GM19397 (cell line): ENCODE data around the gene ZNF490.

Experiments used
- ATAC-seq: cut with Tn5 transposase; IDR thresholded peaks from one replicate; pipeline ENCODE4 v1.9.1; 2021; ENCODE audit warnings: mild to moderate bottlenecking, moderate library complexity; ENCODE audit not compliant: unreplicated experiment

ZNF490 gene

DNA sequence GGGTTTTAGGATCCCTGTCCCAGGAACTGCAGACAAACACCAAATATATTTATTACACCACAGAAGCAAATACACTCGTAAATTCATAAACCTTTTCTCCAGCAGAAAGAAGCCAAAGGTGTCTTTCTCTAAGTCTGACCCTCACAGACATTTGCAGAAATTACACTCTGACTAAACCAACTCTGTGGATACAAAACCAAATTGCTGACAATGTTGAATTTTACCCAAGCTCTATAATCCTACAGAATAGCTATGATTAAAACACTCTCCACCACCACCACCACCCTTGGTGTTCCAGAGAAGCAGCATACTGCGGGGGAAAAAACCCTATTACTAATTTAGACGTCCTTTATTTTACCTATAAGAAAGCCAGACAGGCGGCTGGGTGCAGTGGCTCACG is 64.5 kb downstream of the ZNF490 start:
- ATAC-seq = no peak

DNA sequence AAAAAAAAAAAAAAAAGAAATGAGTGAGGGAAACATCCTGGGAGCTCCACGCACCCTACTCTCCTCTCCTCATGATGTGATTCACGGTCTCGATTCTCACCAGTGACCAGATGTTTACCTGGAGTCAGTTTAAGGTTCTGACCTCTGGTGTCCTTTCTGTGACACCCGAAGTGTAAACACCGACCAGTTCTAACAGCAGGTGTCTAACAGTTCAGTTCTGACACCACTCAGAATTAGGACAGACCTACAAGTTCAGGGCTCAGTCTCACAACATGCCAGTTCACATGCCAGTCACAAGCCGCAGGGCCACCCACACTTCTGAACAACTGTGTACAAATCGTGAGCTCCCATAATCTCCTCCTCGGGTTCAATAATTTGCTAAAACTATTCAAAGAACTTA is 65.3 kb downstream of the ZNF490 start:
- no peak for ATAC-seq

DNA sequence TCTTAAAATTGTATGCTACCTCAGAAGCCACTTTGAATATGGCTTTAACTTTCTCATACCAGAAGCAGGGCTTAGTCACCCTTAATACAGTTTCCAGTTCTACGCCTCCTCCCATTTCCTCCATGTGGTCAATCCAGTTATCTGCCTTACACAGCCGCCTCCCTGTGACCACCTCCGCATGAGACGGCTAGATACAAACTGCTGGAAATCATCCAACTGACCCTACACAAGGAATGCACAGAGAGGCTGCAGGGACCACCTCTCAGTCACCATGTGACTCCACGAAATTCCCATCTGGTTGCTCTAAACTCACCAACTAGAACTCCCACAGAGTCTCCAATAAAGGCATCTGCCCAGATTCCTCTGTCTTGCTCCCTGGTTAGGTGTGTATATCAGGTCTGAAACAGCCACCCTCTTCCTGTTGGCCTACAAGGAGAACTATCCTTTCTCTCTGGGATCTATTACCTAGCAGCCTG is 66.2 kb downstream of the ZNF490 start:
- no peak for ATAC-seq

DNA sequence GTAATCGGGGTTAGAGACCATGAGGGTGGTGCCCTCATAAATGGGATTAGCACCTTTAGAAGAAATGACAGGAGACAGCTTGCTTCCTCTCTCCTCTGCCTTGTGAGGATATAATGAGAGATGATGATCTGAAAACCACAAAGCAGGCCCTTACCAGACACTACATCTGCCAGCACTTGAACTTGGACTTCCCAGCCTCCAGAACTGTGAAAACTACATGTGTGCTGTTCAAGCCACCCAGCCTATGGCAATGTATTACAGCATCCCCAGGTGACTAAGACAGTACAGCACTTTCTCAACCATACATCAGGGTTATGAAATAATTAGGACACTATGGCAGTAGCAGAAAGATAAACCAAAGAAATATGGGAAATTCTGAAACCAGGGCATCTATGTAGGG is 66.8 kb downstream of the ZNF490 start:
- ATAC-seq = no peak
